Measurements from ENCODE around the gene NPC2.

NPC2 gene

DNA sequence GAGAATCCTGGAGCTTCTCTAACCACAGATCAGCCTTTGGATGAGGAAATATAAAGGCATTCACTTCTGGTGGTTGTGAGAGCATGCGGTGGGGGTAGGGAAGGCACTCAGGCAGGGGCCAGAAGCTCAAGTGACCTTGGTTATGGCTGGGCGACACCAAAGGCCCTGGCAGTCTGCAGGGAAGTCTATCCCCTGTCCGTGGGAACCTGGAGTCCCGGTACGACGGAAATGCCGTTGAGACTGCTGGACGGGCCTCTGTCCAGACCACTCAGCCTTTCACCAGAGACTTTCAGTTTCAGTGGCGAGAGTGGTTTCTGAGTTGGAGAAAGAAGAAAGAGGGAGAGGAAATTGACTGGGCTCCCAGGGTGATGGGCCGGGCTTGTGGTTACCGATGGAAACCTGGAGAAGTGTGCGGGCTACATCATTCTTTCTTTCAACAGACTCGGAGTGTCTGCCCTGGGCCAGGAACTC, 21.4 kb upstream of the NPC2 start:
- Histone ChIP-seq H3K27ac (ENCODE audit: insufficient read depth in 1 of 2, low read depth in 1 of 2, low read length in 2 of 2, poor library complexity in 1 of 2, severe bottlenecking in 2 of 2) (peak overlapping the region in 1 of 2 experiments; percentile 60), H3K36me3 (ENCODE audit: control insufficient read depth in 4 of 4, insufficient read depth in 4 of 4, low read length in 3 of 4) (no peaks in the 10 kb centered on the region), H3K27me3 (replicated peaks in 2 of 5; ENCODE audit: control insufficient read depth in 4 of 5, insufficient read depth in 5 of 5, low read length in 4 of 5) (no peaks in the 10 kb centered on the region), H3K9me3 (ENCODE audit: control extremely low read depth in 1 of 5, control insufficient read depth in 4 of 5, insufficient read depth in 2 of 5, low read depth in 1 of 5, low read length in 4 of 5) (no peaks in the 10 kb centered on the region), H3K4me3 (ENCODE audit: control insufficient read depth in 1 of 7, extremely low read depth in 1 of 7, insufficient read depth in 4 of 7, low read depth in 2 of 7, low read length in 6 of 7) (peak overlapping the region in 5 of 7 experiments; percentile 10 to 62 (median 42)), H3K4me1 (ENCODE audit: control extremely low read depth in 1 of 4, control insufficient read depth in 4 of 4, insufficient read depth in 4 of 4, low read length in 3 of 4) (peaks cover 0 to 49% (median 37%) of the 10 kb centered on the region in 4 experiments)
- ChIA-PET CTCF (interaction anchor here (0.9 kb wide), 1 partner anchor 12 kb away, joined by 3 read pairs; no protein-coding TSS in a partner anchor), POLR2A (no interaction called here)
- WGBS (ENCODE audit: insufficient coverage): 1% methylated on average over 10 of the region's 13 CpGs
- DNase-seq: peak in 2 of 3 donors; percentile 49 to 57

DNA sequence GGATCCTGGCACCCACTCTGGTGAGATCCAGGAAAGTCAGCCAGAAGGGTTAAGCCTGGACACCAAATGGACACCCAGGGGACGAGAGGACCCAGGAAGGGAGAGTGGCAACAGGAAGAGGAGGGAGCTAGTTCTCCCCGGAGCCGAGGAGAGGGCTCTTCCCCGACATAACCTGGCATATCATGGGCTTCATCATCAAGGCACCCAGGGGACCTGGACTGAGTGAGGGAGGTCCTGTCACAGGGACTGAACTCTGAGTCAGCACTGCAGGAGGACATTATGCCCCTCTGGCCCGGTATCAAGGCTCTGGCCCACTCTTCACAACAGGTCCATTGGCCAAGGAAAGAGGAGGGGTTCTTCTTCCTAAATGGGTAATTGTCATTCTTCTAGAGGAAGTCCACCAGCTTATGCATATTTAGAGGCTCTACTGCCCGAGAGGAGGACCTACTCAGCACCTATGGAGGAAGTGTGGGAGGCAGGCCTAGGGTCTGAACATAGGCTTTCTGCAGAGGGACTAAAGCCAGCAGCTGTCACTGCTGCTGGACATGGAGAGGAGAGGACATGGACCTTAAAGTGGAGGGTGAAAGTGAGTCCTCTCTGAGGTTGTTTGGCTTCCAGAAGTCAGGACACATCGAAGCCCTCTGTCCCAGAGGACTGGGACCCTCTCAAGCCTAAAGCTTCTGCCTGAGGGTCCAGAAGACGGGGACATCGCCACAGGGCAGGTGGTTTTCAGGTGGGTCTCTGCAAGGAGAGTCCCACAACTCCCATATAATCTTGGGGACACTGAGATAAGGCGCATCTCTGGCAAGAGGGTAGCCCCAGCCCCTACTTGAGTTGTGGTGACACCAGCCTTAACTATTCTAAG, 19.1 kb upstream of the NPC2 start:
- peaks cover 0 to 35% (median 28%) of the 10 kb centered on the region in 4 experiments for H3K4me1 ChIP-seq (ENCODE audit: control extremely low read depth in 1 of 4, control insufficient read depth in 4 of 4, insufficient read depth in 4 of 4, low read length in 3 of 4)
- H3K27me3 ChIP-seq (replicated peaks in 2 of 5; ENCODE audit: control insufficient read depth in 4 of 5, insufficient read depth in 5 of 5, low read length in 4 of 5): no peaks in the 10 kb centered on the region
- H3K27ac ChIP-seq (ENCODE audit: insufficient read depth in 1 of 2, low read depth in 1 of 2, low read length in 2 of 2, poor library complexity in 1 of 2, severe bottlenecking in 2 of 2): no peak overlapping the region
- ChIA-PET POLR2A (no interaction called here), CTCF (interaction anchor here (1.1 to 1.4 kb wide), 3 partner anchors 9 to 18 kb away, joined by 3 to 7 read pairs (median 4); no protein-coding TSS in a partner anchor)
- H3K4me3 ChIP-seq (ENCODE audit: control insufficient read depth in 1 of 7, extremely low read depth in 1 of 7, insufficient read depth in 4 of 7, low read depth in 2 of 7, low read length in 6 of 7): no peak overlapping the region
- no peak for DNase-seq
- H3K9me3 ChIP-seq (ENCODE audit: control extremely low read depth in 1 of 5, control insufficient read depth in 4 of 5, insufficient read depth in 2 of 5, low read depth in 1 of 5, low read length in 4 of 5): no peaks in the 10 kb centered on the region
- 92% methylated on average over 8 of the region's 10 CpGs for WGBS (ENCODE audit: insufficient coverage)
- no peaks in the 10 kb centered on the region for H3K36me3 ChIP-seq (ENCODE audit: control insufficient read depth in 4 of 4, insufficient read depth in 4 of 4, low read length in 3 of 4)

DNA sequence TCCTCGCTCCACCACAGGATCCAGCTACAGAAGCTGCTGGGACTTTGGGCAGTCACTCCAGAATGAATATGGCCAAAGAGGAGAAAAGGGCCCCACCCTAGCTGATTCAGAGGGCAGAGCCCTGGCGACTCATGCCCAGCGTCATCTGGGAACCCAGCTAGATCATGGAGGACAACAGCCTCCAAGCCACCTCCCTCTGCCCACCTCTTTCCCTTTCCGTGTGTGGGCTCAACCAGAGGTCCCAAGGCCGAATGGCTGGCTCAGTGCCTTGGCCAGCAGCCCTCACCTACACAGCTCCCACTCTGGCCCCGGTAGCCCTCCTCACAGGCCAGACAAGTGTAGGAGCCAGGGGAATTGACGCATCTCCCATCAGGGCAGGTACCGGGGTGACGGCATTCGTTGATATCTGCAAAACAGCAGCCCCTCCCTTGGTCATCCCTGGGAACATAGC, 17.9 kb upstream of the NPC2 start:
- no peak for DNase-seq
- WGBS (ENCODE audit: insufficient coverage): 97% methylated on average over 7 of the region's 10 CpGs
- Histone ChIP-seq H3K4me1 (ENCODE audit: control extremely low read depth in 1 of 4, control insufficient read depth in 4 of 4, insufficient read depth in 4 of 4, low read length in 3 of 4) (peaks cover 0 to 27% (median 25%) of the 10 kb centered on the region in 4 experiments), H3K27ac (ENCODE audit: insufficient read depth in 1 of 2, low read depth in 1 of 2, low read length in 2 of 2, poor library complexity in 1 of 2, severe bottlenecking in 2 of 2) (no peak overlapping the region), H3K4me3 (ENCODE audit: control insufficient read depth in 1 of 7, extremely low read depth in 1 of 7, insufficient read depth in 4 of 7, low read depth in 2 of 7, low read length in 6 of 7) (no peak overlapping the region), H3K27me3 (replicated peaks in 2 of 5; ENCODE audit: control insufficient read depth in 4 of 5, insufficient read depth in 5 of 5, low read length in 4 of 5) (no peaks in the 10 kb centered on the region), H3K9me3 (ENCODE audit: control extremely low read depth in 1 of 5, control insufficient read depth in 4 of 5, insufficient read depth in 2 of 5, low read depth in 1 of 5, low read length in 4 of 5) (no peaks in the 10 kb centered on the region), H3K36me3 (ENCODE audit: control insufficient read depth in 4 of 4, insufficient read depth in 4 of 4, low read length in 3 of 4) (no peaks in the 10 kb centered on the region)
- POLR2A ChIA-PET: no interaction called here
- CTCF ChIA-PET: interaction anchor here (1.4 to 1.9 kb wide), 2 partner anchors 12 to 16 kb away, joined by 3 to 7 read pairs; no protein-coding TSS in a partner anchor

DNA sequence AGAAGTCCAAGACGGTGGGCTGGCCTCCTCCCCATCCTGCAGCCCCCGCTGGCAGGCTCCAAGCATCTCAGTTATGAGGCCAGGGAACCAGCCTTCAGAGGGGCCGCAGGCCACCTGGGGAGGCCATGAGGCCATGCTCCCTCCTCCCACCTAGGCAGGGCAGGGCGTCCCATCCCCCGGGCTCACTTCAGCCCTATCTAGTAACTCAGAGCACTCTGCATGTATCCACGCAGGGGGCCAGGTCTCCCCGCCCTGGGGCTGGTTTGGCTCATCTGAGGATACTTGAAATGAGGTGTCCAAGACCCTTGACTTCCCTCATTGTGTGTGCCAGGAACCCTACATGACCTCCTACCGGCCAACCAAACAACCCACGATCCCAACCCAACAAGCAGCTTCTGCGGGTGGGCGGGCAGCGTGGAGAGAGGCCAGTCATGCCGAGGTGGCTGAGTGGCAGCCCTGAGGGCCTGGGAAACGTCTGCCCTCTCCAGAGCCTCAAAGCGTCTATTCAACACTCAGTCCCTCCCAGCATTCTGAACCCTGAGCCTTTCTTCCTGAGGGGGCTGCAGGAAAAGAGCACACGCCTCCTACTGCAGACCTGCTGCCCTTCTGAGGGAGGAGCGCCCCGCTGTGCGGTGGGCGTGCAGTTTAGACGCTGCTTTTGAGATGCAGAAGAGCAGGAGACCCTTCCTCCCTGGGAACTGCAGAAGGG, 17.3 kb upstream of the NPC2 start:
- Histone ChIP-seq H3K9me3 (ENCODE audit: control extremely low read depth in 1 of 5, control insufficient read depth in 4 of 5, insufficient read depth in 2 of 5, low read depth in 1 of 5, low read length in 4 of 5) (no peaks in the 10 kb centered on the region), H3K27me3 (replicated peaks in 2 of 5; ENCODE audit: control insufficient read depth in 4 of 5, insufficient read depth in 5 of 5, low read length in 4 of 5) (no peaks in the 10 kb centered on the region), H3K4me1 (ENCODE audit: control extremely low read depth in 1 of 4, control insufficient read depth in 4 of 4, insufficient read depth in 4 of 4, low read length in 3 of 4) (peaks cover 0 to 21% (median 19%) of the 10 kb centered on the region in 4 experiments), H3K36me3 (ENCODE audit: control insufficient read depth in 4 of 4, insufficient read depth in 4 of 4, low read length in 3 of 4) (no peaks in the 10 kb centered on the region), H3K4me3 (ENCODE audit: control insufficient read depth in 1 of 7, extremely low read depth in 1 of 7, insufficient read depth in 4 of 7, low read depth in 2 of 7, low read length in 6 of 7) (no peak overlapping the region), H3K27ac (ENCODE audit: insufficient read depth in 1 of 2, low read depth in 1 of 2, low read length in 2 of 2, poor library complexity in 1 of 2, severe bottlenecking in 2 of 2) (no peak overlapping the region)
- POLR2A ChIA-PET: no interaction called here
- CTCF ChIA-PET: interaction anchor here (1.9 kb wide), 1 partner anchor 11 kb away, joined by 7 read pairs; no protein-coding TSS in a partner anchor
- WGBS (ENCODE audit: insufficient coverage): 97% methylated on average over 16 of the region's 21 CpGs
- DNase-seq: no peak

DNA sequence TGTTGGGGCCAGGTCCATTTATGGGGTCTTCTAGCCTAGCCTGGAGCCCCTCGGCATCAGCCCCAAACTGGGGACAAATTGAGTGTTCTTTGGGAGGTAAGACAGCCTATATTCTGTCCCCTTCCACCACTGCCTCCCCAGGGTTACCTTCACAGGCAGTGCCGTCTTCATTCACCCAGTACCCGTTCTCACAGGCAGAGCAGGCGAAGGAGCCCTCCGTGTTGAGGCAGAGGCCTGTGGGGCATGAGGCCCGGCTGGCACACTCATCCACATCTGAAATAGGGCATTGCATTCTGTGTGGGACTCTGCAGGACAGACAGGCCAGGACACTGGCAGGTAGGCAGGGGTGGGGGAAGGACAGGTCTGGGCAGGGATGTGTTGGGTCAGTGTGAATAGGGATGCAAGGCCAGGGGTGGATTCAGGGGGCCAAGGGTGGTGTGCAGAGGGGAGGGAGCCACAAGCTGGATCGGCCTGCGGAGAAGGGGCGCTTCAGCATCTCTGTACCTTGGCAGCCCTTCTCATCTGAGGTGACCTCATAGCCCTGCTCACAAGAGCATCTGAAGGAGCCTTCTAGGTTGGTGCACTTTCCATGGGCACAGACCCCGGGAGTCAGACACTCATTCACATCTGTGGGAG, 16.6 kb upstream of the NPC2 start:
- Histone ChIP-seq H3K4me1 (ENCODE audit: control extremely low read depth in 1 of 4, control insufficient read depth in 4 of 4, insufficient read depth in 4 of 4, low read length in 3 of 4) (peaks cover 0 to 14% (median 12%) of the 10 kb centered on the region in 4 experiments), H3K27me3 (replicated peaks in 2 of 5; ENCODE audit: control insufficient read depth in 4 of 5, insufficient read depth in 5 of 5, low read length in 4 of 5) (no peaks in the 10 kb centered on the region), H3K4me3 (ENCODE audit: control insufficient read depth in 1 of 7, extremely low read depth in 1 of 7, insufficient read depth in 4 of 7, low read depth in 2 of 7, low read length in 6 of 7) (no peak overlapping the region), H3K9me3 (ENCODE audit: control extremely low read depth in 1 of 5, control insufficient read depth in 4 of 5, insufficient read depth in 2 of 5, low read depth in 1 of 5, low read length in 4 of 5) (no peaks in the 10 kb centered on the region), H3K36me3 (ENCODE audit: control insufficient read depth in 4 of 4, insufficient read depth in 4 of 4, low read length in 3 of 4) (no peaks in the 10 kb centered on the region), H3K27ac (ENCODE audit: insufficient read depth in 1 of 2, low read depth in 1 of 2, low read length in 2 of 2, poor library complexity in 1 of 2, severe bottlenecking in 2 of 2) (no peak overlapping the region)
- CTCF ChIA-PET: interaction anchor here (1.1 to 2.3 kb wide), 7 partner anchors 10 to 168 kb away, joined by 3 to 8 read pairs (median 4); no protein-coding TSS in a partner anchor
- 100% methylated on average over 4 of the region's 10 CpGs for WGBS (ENCODE audit: insufficient coverage)
- no peak for DNase-seq
- POLR2A ChIA-PET: no interaction called here

DNA sequence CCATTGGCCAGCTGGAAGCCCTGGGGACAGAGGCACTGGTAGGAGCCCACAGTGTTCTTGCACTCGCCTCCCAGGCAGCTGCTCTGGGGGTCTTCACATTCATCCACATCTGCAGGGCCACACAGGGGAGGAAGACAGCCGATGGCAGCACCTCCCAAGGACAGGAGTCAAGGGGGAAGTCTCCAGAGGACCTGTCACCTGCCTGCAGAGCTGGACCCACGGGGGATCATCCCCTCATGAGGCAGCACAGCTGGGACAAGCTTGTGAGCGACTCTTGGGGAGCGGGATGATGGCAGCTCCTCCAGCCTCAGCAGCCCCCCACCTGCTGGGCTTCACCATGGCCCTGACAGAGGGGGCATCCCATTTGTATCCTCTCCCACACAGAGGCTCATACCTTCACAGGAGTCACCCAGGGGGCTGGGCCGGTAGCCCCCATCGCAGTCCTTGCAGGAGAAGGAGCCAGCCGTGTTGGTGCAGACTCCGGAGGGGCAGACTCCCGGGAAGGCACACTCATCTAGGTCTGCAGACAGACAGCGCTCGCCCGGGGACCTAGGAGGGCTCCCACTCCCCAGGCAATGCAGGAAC, 15.8 kb upstream of the NPC2 start:
- POLR2A ChIA-PET: no interaction called here
- DNase-seq: no peak
- no peaks in the 10 kb centered on the region for H3K9me3 ChIP-seq (ENCODE audit: control extremely low read depth in 1 of 5, control insufficient read depth in 4 of 5, insufficient read depth in 2 of 5, low read depth in 1 of 5, low read length in 4 of 5)
- no peak overlapping the region for H3K27ac ChIP-seq (ENCODE audit: insufficient read depth in 1 of 2, low read depth in 1 of 2, low read length in 2 of 2, poor library complexity in 1 of 2, severe bottlenecking in 2 of 2)
- H3K36me3 ChIP-seq (ENCODE audit: control insufficient read depth in 4 of 4, insufficient read depth in 4 of 4, low read length in 3 of 4): no peaks in the 10 kb centered on the region
- no peak overlapping the region for H3K4me3 ChIP-seq (ENCODE audit: control insufficient read depth in 1 of 7, extremely low read depth in 1 of 7, insufficient read depth in 4 of 7, low read depth in 2 of 7, low read length in 6 of 7)
- H3K27me3 ChIP-seq (replicated peaks in 2 of 5; ENCODE audit: control insufficient read depth in 4 of 5, insufficient read depth in 5 of 5, low read length in 4 of 5): no peaks in the 10 kb centered on the region
- peaks cover 0 to 6% (median 5%) of the 10 kb centered on the region in 4 experiments for H3K4me1 ChIP-seq (ENCODE audit: control extremely low read depth in 1 of 4, control insufficient read depth in 4 of 4, insufficient read depth in 4 of 4, low read length in 3 of 4)
- WGBS (ENCODE audit: insufficient coverage): 87% methylated on average over 12 of the region's 13 CpGs
- CTCF ChIA-PET: interaction anchor here (0.8 to 2.3 kb wide), 8 partner anchors 12 to 292 kb away, joined by 3 to 8 read pairs (median 4); no protein-coding TSS in a partner anchor

Data from common myeloid progenitor, CD34-positive (primary cell).